Activated CD8-positive, alpha-beta memory T cell treated with anti-CD3 and anti-CD28 coated beads, Interleukin-2, amount 50 U/mL, for 1 hour (primary cell): ENCODE results near the gene NUP214.
"Not testable (repeated sequence)": the region's sequence is repeated elsewhere in the genome, so short reads cannot be mapped to it uniquely, and the experiment has no call there.

ENCODE experiments used
- DNase-seq: peaks from one replicate; pipeline ENCODE4 v3.0.0-alpha.2; 2020; ENCODE audit errors: extremely low read depth

Gene NUP214

GRCh38 chr9:131258698-131259431, 133.5 kb downstream of the NUP214 start:
- no peak for DNase-seq

GRCh38 chr9:131259432-131259898, 134.1 kb downstream of the NUP214 start:
- no peak for DNase-seq

- DNase-seq: no peak
Observed at GRCh38 chr9:131259916-131260597, 134.7 kb downstream of the NUP214 start.

GRCh38 chr9:131260751-131261452, 135.5 kb downstream of the NUP214 start:
- no peak for DNase-seq

GRCh38 chr9:131262327-131263032, 137.1 kb downstream of the NUP214 start:
- no peak for DNase-seq

GRCh38 chr9:131263033-131263343, 137.6 kb downstream of the NUP214 start:
- not testable (repeated sequence) for DNase-seq

GRCh38 chr9:131263701-131264100, 138.3 kb downstream of the NUP214 start:
- DNase-seq: no peak

GRCh38 chr9:131264231-131264630, 138.8 kb downstream of the NUP214 start:
- no peak for DNase-seq

- DNase-seq: no peak
Observed at GRCh38 chr9:131266266-131267229, 141.2 kb downstream of the NUP214 start.

- no peak for DNase-seq
Observed at GRCh38 chr9:131270171-131271015, 145.0 kb downstream of the NUP214 start.

- not testable (repeated sequence) for DNase-seq
Observed at GRCh38 chr9:131271016-131271273, 145.6 kb downstream of the NUP214 start.

GRCh38 chr9:131271506-131271931, 146.1 kb downstream of the NUP214 start:
- no peak for DNase-seq

- no peak for DNase-seq
Observed at GRCh38 chr9:131272212-131272611, 146.8 kb downstream of the NUP214 start.

GRCh38 chr9:131273146-131273855, 147.9 kb downstream of the NUP214 start:
- DNase-seq: no peak

- DNase-seq: no peak
Observed at GRCh38 chr9:131273856-131274673, 148.7 kb downstream of the NUP214 start.

GRCh38 chr9:131274674-131275331, 149.4 kb downstream of the NUP214 start:
- no peak for DNase-seq

- no peak for DNase-seq
Observed at GRCh38 chr9:131275332-131276093, 150.1 kb downstream of the NUP214 start.
